ENCODE data around the gene NCL. TPM values are rescaled to one million over a fixed set of nuclear protein-coding genes. Genes with fewer than 3 reads are reported as not detected.
A peak's percentile ranks its signal among the peaks of the same experiment; 100 is the strongest.

Gene NCL
- total RNA-seq, 1 experiment from 2014 or later: 557 TPM

DNA sequence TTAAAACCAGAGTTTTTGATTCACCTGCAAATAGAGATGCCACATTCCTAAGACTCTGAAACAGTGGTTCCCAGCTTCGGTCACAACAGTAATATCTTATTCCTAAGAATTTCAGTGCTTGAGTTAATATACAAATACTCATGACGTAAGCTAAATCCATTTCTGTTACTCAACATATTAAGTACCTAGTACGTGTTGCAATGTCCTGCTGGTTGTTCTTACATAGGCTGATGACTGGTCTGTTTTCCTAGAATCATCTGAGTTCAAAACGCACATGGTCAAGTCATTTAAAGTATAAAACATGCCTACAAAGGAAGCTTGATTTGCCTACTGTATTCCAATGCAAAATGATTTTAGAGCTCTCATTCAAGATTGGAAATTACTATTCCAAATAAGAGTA is 7.2 kb downstream of the NCL start:
- Histone ChIP-seq H3K79me2 (ENCODE audit: low read depth) (peaks cover 57% of the 10 kb centered on the region), H3F3A (ENCODE audit: insufficient read depth, low read depth) (peaks cover 100% of the 10 kb centered on the region), H3K9me2 (ENCODE audit: insufficient read depth) (no peaks in the 10 kb centered on the region), H3K4me3 (no peak overlapping the region), H2AFZ (no peak overlapping the region), H3K4me2 (no peak overlapping the region), H3K27me3 (ENCODE audit: insufficient read depth, low read depth) (no peaks in the 10 kb centered on the region), H3K4me1 (replicated peaks; ENCODE audit: insufficient read depth) (peaks cover 10% of the 10 kb centered on the region; the same call in 1 of the 2 replicates), H4K20me1 (ENCODE audit: insufficient read depth) (peaks cover 94% of the 10 kb centered on the region), H3K9me3 (ENCODE audit: insufficient read depth, low read depth) (no peaks in the 10 kb centered on the region), H3K36me3 (ENCODE audit: low read depth) (peaks cover 72% of the 10 kb centered on the region), H3K27ac (0 out of 2 replicates have a peak overlapping the region, but pooled peaks have one; percentile 28)
- ChIA-PET POLR2A (ENCODE audit: unreplicated experiment) (interaction anchor here (0.7 kb wide), 1 partner anchor 400 kb away, joined by 7 read pairs; the partner anchor contains the start of gene PSMD1), CTCF (interaction anchor here (0.7 kb wide), 1 partner anchor 12 kb away, joined by 3 read pairs; no protein-coding TSS in a partner anchor)
- BruUV-seq (replicated peaks): no TSS peak
- DNase-seq: no peak
- TF ChIP-seq, protein P1, sequence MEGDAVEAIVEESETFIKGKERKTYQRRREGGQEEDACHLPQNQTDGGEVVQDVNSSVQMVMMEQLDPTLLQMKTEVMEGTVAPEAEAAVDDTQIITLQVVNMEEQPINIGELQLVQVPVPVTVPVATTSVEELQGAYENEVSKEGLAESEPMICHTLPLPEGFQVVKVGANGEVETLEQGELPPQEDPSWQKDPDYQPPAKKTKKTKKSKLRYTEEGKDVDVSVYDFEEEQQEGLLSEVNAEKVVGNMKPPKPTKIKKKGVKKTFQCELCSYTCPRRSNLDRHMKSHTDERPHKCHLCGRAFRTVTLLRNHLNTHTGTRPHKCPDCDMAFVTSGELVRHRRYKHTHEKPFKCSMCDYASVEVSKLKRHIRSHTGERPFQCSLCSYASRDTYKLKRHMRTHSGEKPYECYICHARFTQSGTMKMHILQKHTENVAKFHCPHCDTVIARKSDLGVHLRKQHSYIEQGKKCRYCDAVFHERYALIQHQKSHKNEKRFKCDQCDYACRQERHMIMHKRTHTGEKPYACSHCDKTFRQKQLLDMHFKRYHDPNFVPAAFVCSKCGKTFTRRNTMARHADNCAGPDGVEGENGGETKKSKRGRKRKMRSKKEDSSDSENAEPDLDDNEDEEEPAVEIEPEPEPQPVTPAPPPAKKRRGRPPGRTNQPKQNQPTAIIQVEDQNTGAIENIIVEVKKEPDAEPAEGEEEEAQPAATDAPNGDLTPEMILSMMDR (conservative IDR thresholded peaks at IDR 0.05): no peak
- no peak for TF ChIP-seq EZH2 (IDR thresholded peaks at IDR 0.05; ENCODE audit: low read depth)
- intact Hi-C loops (cut with micrococcal nuclease; ENCODE audit: unreplicated experiment): loop anchor here (10.0 kb wide), 1 partner anchor 632 kb away; no protein-coding TSS in a partner anchor

DNA sequence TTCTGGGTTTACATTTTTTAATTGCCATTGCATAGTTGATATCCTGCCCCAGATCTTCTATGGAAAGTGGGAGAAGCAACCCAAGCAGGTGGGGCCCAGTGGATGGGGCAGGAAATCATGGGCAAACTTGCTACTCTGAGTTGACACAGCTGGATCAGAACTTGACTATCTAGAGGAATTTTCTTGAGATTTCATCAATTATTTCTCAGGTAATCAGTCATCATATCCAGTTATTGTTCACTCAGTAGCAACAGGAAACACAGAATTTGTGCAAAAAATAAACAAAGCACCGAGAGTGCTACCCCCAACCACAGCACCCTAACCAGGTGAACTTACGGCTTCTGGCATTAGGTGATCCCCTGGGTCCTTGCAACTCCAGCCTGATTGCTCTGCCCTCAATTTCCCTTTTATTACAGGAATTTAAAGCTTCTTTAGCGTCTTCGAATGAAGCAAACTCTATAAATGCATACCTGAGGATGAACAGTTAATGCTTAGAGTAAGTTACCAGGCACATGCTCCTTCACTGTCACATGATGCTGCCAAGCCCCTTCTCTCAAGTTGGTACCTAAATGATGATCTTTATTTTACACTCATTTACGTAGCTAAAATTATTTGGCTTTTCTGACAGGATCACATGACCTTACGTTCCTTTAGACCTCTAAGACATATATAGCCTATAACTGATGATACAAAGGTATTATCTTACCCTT is 7.8 kb downstream of the NCL start:
- peaks cover 66% of the 10 kb centered on the region for H3K36me3 ChIP-seq (ENCODE audit: low read depth)
- no peaks in the 10 kb centered on the region for H3K9me2 ChIP-seq (ENCODE audit: insufficient read depth)
- no peak overlapping the region for H3K4me2 ChIP-seq
- BruUV-seq (replicated peaks): no TSS peak
- TF ChIP-seq, protein P1 (conservative IDR thresholded peaks at IDR 0.05): no peak
- TF ChIP-seq EZH2 (IDR thresholded peaks at IDR 0.05; ENCODE audit: low read depth): no peak
- H3K9me3 ChIP-seq (ENCODE audit: insufficient read depth, low read depth): no peaks in the 10 kb centered on the region
- peaks cover 98% of the 10 kb centered on the region for H3F3A ChIP-seq (ENCODE audit: insufficient read depth, low read depth)
- H3K4me3 ChIP-seq: no peak overlapping the region
- intact Hi-C loops (cut with micrococcal nuclease; ENCODE audit: unreplicated experiment): loop anchor here (10.0 kb wide), 1 partner anchor 632 kb away; no protein-coding TSS in a partner anchor
- no peak for DNase-seq
- H3K79me2 ChIP-seq (ENCODE audit: low read depth): peaks cover 50% of the 10 kb centered on the region
- H3K27me3 ChIP-seq (ENCODE audit: insufficient read depth, low read depth): no peaks in the 10 kb centered on the region
- POLR2A ChIA-PET (ENCODE audit: unreplicated experiment): interaction anchor here (0.6 to 0.7 kb wide), 2 partner anchors 399 to 929 kb away, joined by 6 to 7 read pairs; partner anchors contain the start of gene PSMD1
- peaks cover 87% of the 10 kb centered on the region for H4K20me1 ChIP-seq (ENCODE audit: insufficient read depth)
- H2AFZ ChIP-seq: no peak overlapping the region
- no peak overlapping the region for H3K27ac ChIP-seq
- peaks cover 3% of the 10 kb centered on the region; the same call in 1 of the 2 replicates for H3K4me1 ChIP-seq (replicated peaks; ENCODE audit: insufficient read depth)
- CTCF ChIA-PET: interaction anchor here (0.6 kb wide), 1 partner anchor 32 kb away, joined by 4 read pairs; no protein-coding TSS in a partner anchor

- Histone ChIP-seq H3K4me1 (replicated peaks; ENCODE audit: insufficient read depth) (no peaks in the 10 kb centered on the region), H3K79me2 (ENCODE audit: low read depth) (peaks cover 45% of the 10 kb centered on the region), H3K9me3 (ENCODE audit: insufficient read depth, low read depth) (no peaks in the 10 kb centered on the region), H4K20me1 (ENCODE audit: insufficient read depth) (peaks cover 82% of the 10 kb centered on the region), H3K36me3 (ENCODE audit: low read depth) (peaks cover 60% of the 10 kb centered on the region), H3K4me3 (no peak overlapping the region), H2AFZ (no peak overlapping the region), H3K9me2 (ENCODE audit: insufficient read depth) (no peaks in the 10 kb centered on the region), H3K27me3 (ENCODE audit: insufficient read depth, low read depth) (no peaks in the 10 kb centered on the region), H3K4me2 (no peak overlapping the region), H3F3A (ENCODE audit: insufficient read depth, low read depth) (peaks cover 98% of the 10 kb centered on the region), H3K27ac (no peak overlapping the region)
- CTCF ChIA-PET: interaction anchor here (0.6 kb wide), 1 partner anchor 31 kb away, joined by 4 read pairs; no protein-coding TSS in a partner anchor
- POLR2A ChIA-PET (ENCODE audit: unreplicated experiment): interaction anchor here (0.6 to 0.7 kb wide), 2 partner anchors 44 to 929 kb away, joined by 6 to 7 read pairs; no protein-coding TSS in a partner anchor
- no peak for TF ChIP-seq EZH2 (IDR thresholded peaks at IDR 0.05; ENCODE audit: low read depth)
- TF ChIP-seq, protein P1 (conservative IDR thresholded peaks at IDR 0.05): no peak
- intact Hi-C loops (cut with micrococcal nuclease; ENCODE audit: unreplicated experiment): loop anchor here (10.0 kb wide), 1 partner anchor 631 kb away; no protein-coding TSS in a partner anchor
- no peak for DNase-seq
- no TSS peak for BruUV-seq (replicated peaks)
These were observed 8.4 kb downstream of the NCL start for GRCh38 chr2:231455890-231456289.

Measured in PC-9 (cell line).